ENCODE data around the gene RNF14. TPM values are rescaled to one million over a fixed set of nuclear protein-coding genes. Genes with fewer than 3 reads are reported as not detected.
"Not testable (repeated sequence)": the region's sequence is repeated elsewhere in the genome, so short reads cannot be mapped to it uniquely, and the experiment has no call there.

The RNF14 gene
- total RNA-seq, 1 donor from 2014 or later = 30.4 TPM

DNA sequence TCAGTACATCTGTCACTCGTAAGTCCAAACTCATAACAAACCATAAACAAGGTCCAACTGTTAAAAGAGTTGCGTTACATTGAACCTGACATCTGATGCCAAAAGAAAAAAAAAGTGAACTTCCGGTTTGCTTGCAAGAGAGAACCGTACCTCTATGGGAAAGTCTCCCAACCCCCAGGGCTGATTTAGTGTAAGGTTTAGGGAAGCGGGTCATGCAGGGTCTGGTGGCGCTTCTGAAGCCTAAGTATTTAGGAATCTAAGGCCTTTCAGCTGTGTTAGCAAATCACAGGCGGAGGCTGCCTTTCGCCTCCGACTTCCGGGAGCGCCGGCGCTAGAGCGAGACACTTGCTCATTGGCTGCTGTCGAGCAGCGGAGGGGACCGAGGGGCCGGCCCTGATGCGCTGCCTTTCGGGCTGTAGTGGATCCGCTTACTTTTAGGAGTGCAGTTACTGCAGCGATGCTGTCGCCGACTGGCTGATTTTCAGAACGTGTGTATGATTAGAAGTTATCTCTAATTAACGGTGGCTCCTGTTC, 55.9 kb downstream of the RNF14 start:
- TF ChIP-seq, protein P1, sequence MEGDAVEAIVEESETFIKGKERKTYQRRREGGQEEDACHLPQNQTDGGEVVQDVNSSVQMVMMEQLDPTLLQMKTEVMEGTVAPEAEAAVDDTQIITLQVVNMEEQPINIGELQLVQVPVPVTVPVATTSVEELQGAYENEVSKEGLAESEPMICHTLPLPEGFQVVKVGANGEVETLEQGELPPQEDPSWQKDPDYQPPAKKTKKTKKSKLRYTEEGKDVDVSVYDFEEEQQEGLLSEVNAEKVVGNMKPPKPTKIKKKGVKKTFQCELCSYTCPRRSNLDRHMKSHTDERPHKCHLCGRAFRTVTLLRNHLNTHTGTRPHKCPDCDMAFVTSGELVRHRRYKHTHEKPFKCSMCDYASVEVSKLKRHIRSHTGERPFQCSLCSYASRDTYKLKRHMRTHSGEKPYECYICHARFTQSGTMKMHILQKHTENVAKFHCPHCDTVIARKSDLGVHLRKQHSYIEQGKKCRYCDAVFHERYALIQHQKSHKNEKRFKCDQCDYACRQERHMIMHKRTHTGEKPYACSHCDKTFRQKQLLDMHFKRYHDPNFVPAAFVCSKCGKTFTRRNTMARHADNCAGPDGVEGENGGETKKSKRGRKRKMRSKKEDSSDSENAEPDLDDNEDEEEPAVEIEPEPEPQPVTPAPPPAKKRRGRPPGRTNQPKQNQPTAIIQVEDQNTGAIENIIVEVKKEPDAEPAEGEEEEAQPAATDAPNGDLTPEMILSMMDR (IDR thresholded peaks at IDR 0.05) = no peak
- peak; percentile 100 for ATAC-seq (ENCODE audit: low read depth)
- peak overlapping the region; percentile 92 for H3K4me3 Mint-ChIP-seq
- CTCF ChIA-PET = interaction anchor here (1.1 to 1.8 kb wide), 4 partner anchors 10 to 333 kb away, joined by 3 to 7 read pairs (median 3); no protein-coding TSS in a partner anchor
- H3K4me1 Mint-ChIP-seq = peaks cover 13% of the 10 kb centered on the region
- intact Hi-C loops (cut with micrococcal nuclease) = loop anchor here (1.0 kb wide), 2 partner anchors 10 to 83 kb away; partner anchors contain the start of gene NDFIP1
- peaks cover 4% of the 10 kb centered on the region for H3K36me3 Mint-ChIP-seq (ENCODE audit: low read depth)
- POLR2A ChIA-PET = interaction anchor here (1.1 to 1.9 kb wide), 3 partner anchors 56 to 85 kb away, joined by 3 to 11 read pairs (median 4); partner anchors contain the start of gene RNF14
- peak overlapping the region; percentile 97 for H3K27ac Mint-ChIP-seq
- peaks cover 5% of the 10 kb centered on the region for H3K9me3 Mint-ChIP-seq
- peak; percentile 65 for DNase-seq
- peaks cover 25% of the 10 kb centered on the region for H3K27me3 Mint-ChIP-seq

DNA sequence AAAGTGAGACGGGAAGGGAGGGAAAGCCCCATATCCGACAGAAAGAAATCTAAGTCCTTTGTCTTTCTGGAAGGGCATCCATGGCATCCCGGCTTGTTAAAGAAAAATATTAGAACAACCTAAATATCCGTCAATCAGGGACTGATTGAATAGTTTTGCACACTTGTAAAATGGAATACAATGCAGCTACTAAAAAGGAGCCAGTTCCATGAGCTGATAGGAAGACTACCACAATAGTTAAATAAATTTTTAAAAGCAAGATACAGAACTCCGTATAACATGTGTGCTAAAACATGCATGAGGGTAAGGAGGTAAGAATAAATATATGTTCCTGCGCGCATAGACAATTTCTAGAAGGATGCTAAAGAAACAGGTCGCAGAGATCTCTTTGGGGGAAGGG, 56.7 kb downstream of the RNF14 start:
- ATAC-seq (ENCODE audit: low read depth) (no peak), DNase-seq (no peak)
- Mint-ChIP-seq H3K4me1 (peaks cover 13% of the 10 kb centered on the region), H3K9me3 (no peaks in the 10 kb centered on the region), H3K4me3 (peak overlapping the region; percentile 92), H3K27ac (peak overlapping the region; percentile 97), H3K27me3 (peaks cover 27% of the 10 kb centered on the region), H3K36me3 (ENCODE audit: low read depth) (peaks cover 3% of the 10 kb centered on the region)
- POLR2A ChIA-PET = interaction anchor here (1.3 to 1.9 kb wide), 2 partner anchors 57 to 84 kb away, joined by 3 to 11 read pairs; partner anchors contain the start of gene RNF14
- TF ChIP-seq, protein P1 (IDR thresholded peaks at IDR 0.05) = no peak
- intact Hi-C loops (cut with micrococcal nuclease) = loop anchor here (1.0 kb wide), 2 partner anchors 10 to 83 kb away; partner anchors contain the start of gene NDFIP1
- CTCF ChIA-PET = interaction anchor here (1.3 to 1.8 kb wide), 3 partner anchors 10 to 65 kb away, joined by 3 to 7 read pairs (median 3); no protein-coding TSS in a partner anchor

DNA sequence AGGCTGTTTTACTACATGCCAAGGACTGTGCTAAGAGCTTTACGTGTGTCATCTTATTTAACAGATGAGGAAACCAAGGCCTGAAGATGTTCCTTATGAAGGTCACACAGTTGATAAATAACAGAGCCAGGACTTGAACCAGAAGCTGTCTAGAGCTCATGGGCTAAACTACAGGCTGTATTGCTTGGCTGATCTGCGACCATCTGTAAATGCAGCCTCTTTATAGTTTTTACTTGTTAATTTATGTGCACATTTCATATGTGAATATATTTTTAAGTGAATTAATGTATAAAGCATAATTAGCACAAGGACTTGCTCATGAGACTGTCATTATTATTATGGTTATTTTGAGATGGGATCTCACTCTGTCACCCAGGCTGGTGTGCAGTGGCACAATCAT, 63.2 kb downstream of the RNF14 start:
- no peaks in the 10 kb centered on the region for H3K36me3 Mint-ChIP-seq (ENCODE audit: low read depth)
- intact Hi-C loops (cut with micrococcal nuclease) = no loop called here
- peaks cover 38% of the 10 kb centered on the region for H3K27me3 Mint-ChIP-seq
- no peak for DNase-seq
- TF ChIP-seq, protein P1 (IDR thresholded peaks at IDR 0.05) = no peak
- ATAC-seq (ENCODE audit: low read depth) = no peak
- H3K9me3 Mint-ChIP-seq = no peaks in the 10 kb centered on the region
- H3K27ac Mint-ChIP-seq = no peak overlapping the region
- H3K4me1 Mint-ChIP-seq = no peaks in the 10 kb centered on the region
- no peak overlapping the region for H3K4me3 Mint-ChIP-seq
- ChIA-PET POLR2A (no interaction called here), CTCF (no interaction called here)

DNA sequence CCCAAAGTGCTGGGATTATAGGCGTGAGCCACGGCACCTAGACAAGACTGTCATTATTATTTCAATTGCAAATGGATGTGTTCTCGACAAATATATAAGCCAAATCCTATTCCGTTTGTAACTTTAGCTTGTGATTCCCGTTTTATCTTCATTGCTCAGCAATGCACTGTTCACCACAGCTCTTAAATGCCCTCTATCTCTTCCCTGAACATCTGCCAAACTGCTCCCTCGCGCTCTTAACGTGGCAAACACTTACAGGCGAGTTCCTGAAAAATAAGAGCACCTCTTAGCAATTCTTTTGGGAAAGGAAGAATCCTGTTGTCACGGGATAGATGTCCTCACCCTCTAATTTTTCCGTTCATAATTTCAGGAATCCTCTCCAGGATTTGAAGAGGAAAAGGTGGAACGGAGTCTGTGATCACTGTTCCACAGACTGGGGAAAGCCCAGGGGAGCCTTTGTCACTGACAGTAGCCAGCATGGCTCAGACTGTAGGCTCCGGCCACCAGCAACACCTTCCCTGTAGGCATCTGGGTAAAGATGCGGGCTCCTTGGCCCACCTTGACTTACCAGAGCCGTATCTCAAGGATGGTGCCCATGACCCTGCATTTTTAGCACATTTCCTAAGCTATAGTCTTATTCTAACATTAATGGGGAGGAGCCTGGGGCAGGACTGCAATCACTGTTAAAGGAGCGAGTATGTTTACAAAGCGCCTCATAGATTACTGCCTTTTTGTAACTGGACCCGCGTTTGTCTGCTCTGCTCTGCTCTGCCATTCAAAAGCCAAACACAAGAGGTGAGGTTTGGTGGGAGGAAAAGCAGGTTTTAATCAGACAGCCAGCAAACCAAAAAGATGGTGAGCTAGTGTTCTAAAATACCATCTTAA, 64.1 kb downstream of the RNF14 start:
- ATAC-seq (ENCODE audit: low read depth) (no peak), DNase-seq (no peak)
- POLR2A ChIA-PET = no interaction called here
- H3K27ac Mint-ChIP-seq = no peak overlapping the region
- TF ChIP-seq, protein P1 (IDR thresholded peaks at IDR 0.05) = no peak
- H3K9me3 Mint-ChIP-seq = peaks cover 4% of the 10 kb centered on the region
- peaks cover 45% of the 10 kb centered on the region for H3K27me3 Mint-ChIP-seq
- H3K4me3 Mint-ChIP-seq = no peak overlapping the region
- no peaks in the 10 kb centered on the region for H3K4me1 Mint-ChIP-seq
- H3K36me3 Mint-ChIP-seq (ENCODE audit: low read depth) = no peaks in the 10 kb centered on the region
- intact Hi-C loops (cut with micrococcal nuclease) = no loop called here
- CTCF ChIA-PET = no interaction called here

DNA sequence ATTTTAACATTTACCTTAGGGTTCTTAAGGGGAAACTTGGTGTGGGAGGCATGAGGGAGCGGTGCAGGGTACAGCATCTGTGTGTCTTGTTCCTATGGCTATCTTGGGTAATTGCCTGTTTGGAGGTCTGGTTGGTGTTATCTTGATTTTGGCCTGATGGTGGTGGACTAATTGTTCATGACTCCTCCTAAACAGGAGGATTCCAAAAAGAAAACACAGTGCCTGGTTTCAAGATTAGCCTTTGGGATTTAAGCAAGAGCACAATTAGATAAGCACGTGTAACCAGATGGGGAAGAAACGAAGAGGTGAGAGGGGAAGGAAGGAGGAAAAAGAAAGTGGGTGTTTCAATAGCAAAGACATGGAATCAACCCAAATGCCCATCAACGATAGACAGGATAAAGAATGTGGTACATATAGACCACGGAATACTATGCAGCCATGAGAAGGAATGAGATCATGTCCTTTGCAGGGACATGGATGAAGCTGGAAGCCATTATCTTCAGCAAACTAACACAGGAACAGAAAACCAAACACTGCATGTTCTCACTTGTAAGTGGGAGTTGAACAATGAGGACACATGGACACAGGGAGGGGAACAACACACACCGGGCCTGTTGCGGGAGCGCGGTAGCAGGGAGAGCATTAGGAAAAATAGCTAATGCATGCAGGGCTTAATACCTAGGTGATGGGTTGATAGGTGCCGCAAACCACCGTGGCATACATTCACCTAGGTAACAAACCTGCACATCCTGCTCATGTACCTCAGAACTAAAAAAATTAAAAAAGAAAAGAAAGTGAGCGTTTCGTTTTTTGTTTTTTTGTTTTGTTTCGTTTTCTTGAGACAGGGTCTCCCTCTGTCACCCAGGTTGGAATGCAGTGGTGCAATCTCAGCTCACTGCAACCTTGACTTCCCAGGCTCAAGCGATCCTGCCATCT, 65.0 kb downstream of the RNF14 start:
- H3K27me3 Mint-ChIP-seq = peaks cover 41% of the 10 kb centered on the region
- H3K4me3 Mint-ChIP-seq; CTCF ChIA-PET; ATAC-seq (ENCODE audit: low read depth); H3K4me1 Mint-ChIP-seq; DNase-seq; H3K27ac Mint-ChIP-seq; intact Hi-C loops (cut with micrococcal nuclease); POLR2A ChIA-PET; H3K9me3 Mint-ChIP-seq; H3K36me3 Mint-ChIP-seq (ENCODE audit: low read depth): not testable (repeated sequence)

Data from activated B cell treated with CpG ODN at 0.5 μM for 24 hours (primary cell).